ENCODE results near the gene NOX4.

- TF ChIP-seq CTCF (IDR thresholded peaks at IDR 0.05 in 8 of 11, conservative IDR thresholded peaks at IDR 0.05 in 3 of 11) (no peak), POLR2AphosphoS5 (IDR thresholded peaks at IDR 0.05) (no peak)
These were observed 14.0 kb downstream of the NOX4 start for GRCh38 chr11:89477175-89477574.
